Adrenal gland (tissue), 12 donors: ENCODE measurements around the gene GSTK1. TPM values are rescaled to one million over a fixed set of nuclear protein-coding genes. Genes with fewer than 3 reads are reported as not detected.

Experiments
- DNase-seq, 7 donors: peaks; one replicate each; pipeline ENCODE4 v3.0.0-alpha.2; 2019 to 2020
- H3K27ac ChIP-seq, 5 donors: fragments of 200-600 bp; sonication (generic) in 4 of 5; 1 replicate in 3 of 5; 2 replicates in 2 of 5; pipeline versions ENCODE4 v1.5.1 to v1.8.0; 2016 to 2020; ENCODE audit warnings: mild to moderate bottlenecking in 1 of 5
- H3K27me3 ChIP-seq: fragments of 200-600 bp; 2 replicates; pipeline ENCODE4 v1.8.0; 2021
- H3K36me3 ChIP-seq, 2 donors: fragments of 200-600 bp; replicated peaks in 1 of 2; 1 replicate in 1 of 2; 2 replicates in 1 of 2; pipeline versions ENCODE4 v1.5.1 to v1.8.0; 2018 to 2022
- H3K4me1 ChIP-seq, 2 donors: fragments of 200-600 bp; replicated peaks in 1 of 2; 1 replicate in 1 of 2; 2 replicates in 1 of 2; pipeline versions ENCODE4 v1.5.1 to v1.8.0; 2018 to 2021
- H3K4me3 ChIP-seq, 4 donors: fragments of 200-600 bp; sonication (generic) in 3 of 4; one replicate each; pipeline ENCODE4 v1.5.1; 2016 to 2018
- H3K9me3 ChIP-seq, 3 donors: fragments of 200-600 bp; sonication (generic) in 1 of 3; replicated peaks in 1 of 3; 1 replicate in 2 of 3; 2 replicates in 1 of 3; pipeline versions ENCODE4 v1.5.1 to v1.8.0; 2016 to 2021
- CTCF ChIP-seq, 6 experiments: fragments of 450-650 bp in 4 of 6; fragments of 200-600 bp in 2 of 6; sonication (generic) in 1 of 6; IDR thresholded peaks; 1 replicate in 5 of 6; 2 replicates in 1 of 6; pipeline versions ENCODE4 v1.5.1 to v1.8.0; 2016 to 2021; ENCODE audit warnings: antibody characterized with exemption in 6 of 6, mild to moderate bottlenecking in 2 of 6, moderate library complexity in 1 of 6
- POLR2A ChIP-seq, 2 donors: fragments of 450-650 bp; IDR thresholded peaks; one replicate each; pipeline ENCODE4 v1.6.1; 2017; ENCODE audit warnings: antibody characterized with exemption in 2 of 2, mild to moderate bottlenecking in 2 of 2, moderate library complexity in 1 of 2
- WGBS, 4 donors: extraction: QIAGEN DNeasy Blood & Tissue Kit in 2 of 4; methylation state at CpG; one replicate each; pipeline versions ENCODE4 v1.1.5 to v1.1.7; 2013 to 2017; 5-methylcytosine and 5-hydroxymethylcytosine counted together
- intact Hi-C, 2 donors: fragments of 100-400 bp; cut with DNase I; formaldehyde crosslinking; loops; one replicate each; pipeline versions ENCODE4 v1.14.1 to v1.15.0; 2022 to 2023
- polyA plus RNA-seq, 3 donors: library from polyadenylated mRNA; stranded (reverse); fragments of 200-250 nt in 2 of 3; fragments of 350-450 nt in 1 of 3; fragmentation: Illumina TruSeq in 1 of 3; extraction: RNeasy Lipid Tissue Mini Kit (QIAGEN cat#74804) in 1 of 3; gene quantifications; one replicate each; pipeline ENCODE4 v1.2.3, GENCODE V29; 2013 to 2014
- total RNA-seq, 9 donors: library from RNA; depleted of rRNA in 4 of 9; stranded (reverse); fragments of >200 nt in 4 of 9; fragments of 120-200 nt in 1 of 9; fragmentation: NEBNext Ultra II Directional in 1 of 9; extraction: Animal tissue kit (Norgen Biotek cat#: 25700) in 1 of 9; gene quantifications; one replicate each; pipeline versions ENCODE4 v1.1.0 to v1.2.4, GENCODE V29; 2013 to 2023
- donor health status: healthy with polysubstance abuse.
- donor health status: Bipolar disorder and iron deficiency.
- donor health status: DM: yes; HTN: yes; CAD: no.
- donor health status: DM: no; HTN: no; CAD: no.
- donor health status: DM: no; HTN: no; CAD: no.
- donor health status: DM: yes; HTN: yes; CAD: no.

The GSTK1 gene
- total and polyA plus RNA-seq, 12 donors: 155 to 333 (median 220) TPM

GRCh38 chr7:143305423-143306070, 42.3 kb downstream of the GSTK1 start:
- TF ChIP-seq CTCF (IDR thresholded peaks at IDR 0.05) (peak; percentile 64 to 79 (median 71)), POLR2A (IDR thresholded peaks at IDR 0.05) (no peak)
- 57 to 66% (median 65%) methylated on average over 10 of the region's 10 CpGs for WGBS, 4 donors
- Histone ChIP-seq H3K9me3 (no peaks in the 10 kb centered on the region), H3K36me3 (peaks cover 0 to 71% of the 10 kb centered on the region in 2 donors), H3K27me3 (no peaks in the 10 kb centered on the region), H3K4me3 (no peak overlapping the region), H3K4me1 (no peaks in the 10 kb centered on the region), H3K27ac (no peak overlapping the region)
- peak; percentile 58 to 86 (median 76) for DNase-seq
- intact Hi-C loops: loop anchor here in 1 of 2 donors (5.0 to 10.0 kb wide), 2 partner anchors 63 to 109 kb away; no protein-coding TSS in a partner anchor

GRCh38 chr7:143308632-143309031, 45.4 kb downstream of the GSTK1 start:
- no peaks in the 10 kb centered on the region for H3K4me1 ChIP-seq
- TF ChIP-seq POLR2A (IDR thresholded peaks at IDR 0.05) (no peak), CTCF (IDR thresholded peaks at IDR 0.05) (no peak)
- H3K9me3 ChIP-seq: no peaks in the 10 kb centered on the region
- H3K27ac ChIP-seq: no peak overlapping the region
- no peak for DNase-seq
- H3K36me3 ChIP-seq: peaks cover 0 to 43% of the 10 kb centered on the region in 2 donors
- no peak overlapping the region for H3K4me3 ChIP-seq
- intact Hi-C loops: loop anchor here in 1 of 2 donors (5.0 to 10.0 kb wide), 2 partner anchors 66 to 106 kb away; no protein-coding TSS in a partner anchor
- whole genome bisulfite sequencing, 4 donors: 95 to 100% (median 97%) methylated on average over 2 of the region's 2 CpGs
- no peaks in the 10 kb centered on the region for H3K27me3 ChIP-seq

- H3K4me1 ChIP-seq: no peaks in the 10 kb centered on the region
- H3K4me3 ChIP-seq: no peak overlapping the region
- H3K9me3 ChIP-seq: no peaks in the 10 kb centered on the region
- H3K36me3 ChIP-seq: no peaks in the 10 kb centered on the region
- no peak overlapping the region for H3K27ac ChIP-seq
- no peak for DNase-seq
- no peaks in the 10 kb centered on the region for H3K27me3 ChIP-seq
- intact Hi-C loops: no loop called here
- TF ChIP-seq POLR2A (IDR thresholded peaks at IDR 0.05): no peak
- no peak for TF ChIP-seq CTCF (IDR thresholded peaks at IDR 0.05)
Observed at GRCh38 chr7:143314127-143314526, 50.9 kb downstream of the GSTK1 start.

GRCh38 chr7:143315776-143316175, 52.5 kb downstream of the GSTK1 start, which contains the start of gene CLCN1:
CLCN1 (plus strand) TSS chr7:143316111; CDS start chr7:143316213, 102 bp downstream.
- no peaks in the 10 kb centered on the region for H3K4me1 ChIP-seq
- intact Hi-C loops: no loop called here
- WGBS, 4 donors: 60 to 96% (median 77%) methylated on average over 3 to 5 of the region's 5 CpGs

More at GRCh38 chr7:143315776-143316175, 52.5 kb downstream of the GSTK1 start, which contains the start of gene CLCN1:
- TF ChIP-seq POLR2A (IDR thresholded peaks at IDR 0.05): no peak
- TF ChIP-seq CTCF (IDR thresholded peaks at IDR 0.05): no peak
- no peak within 1 kb of the TSS for H3K27ac ChIP-seq
- H3K36me3 ChIP-seq: no peaks in the 10 kb centered on the region
- H3K27me3 ChIP-seq: no peaks in the 10 kb centered on the region
- H3K9me3 ChIP-seq: no peaks in the 10 kb centered on the region
- H3K4me3 ChIP-seq: no peak within 1 kb of the TSS
- no peak for DNase-seq
